T-helper 2 cell treated with Interferon-gamma antibody and Interleukin-4, amounts not matched to agents 5 μg/mL and 100 μg/mL, for 36 hours (primary cell): ENCODE results near the gene GRM2.

Source experiments
- DNase-seq: peaks from one replicate; pipeline ENCODE4 v3.0.0; 2021; ENCODE audit warnings: low spot score
- H3K27ac Mint-ChIP-seq: one replicate; pipeline ENCODE4 v1.8.0; 2021; ENCODE audit warnings: mild to moderate bottlenecking, mixed read lengths
- H3K27me3 Mint-ChIP-seq: one replicate; pipeline ENCODE4 v1.8.0; 2021; ENCODE audit warnings: low read depth, mixed read lengths
- H3K36me3 Mint-ChIP-seq: one replicate; pipeline ENCODE4 v1.8.0; 2021; ENCODE audit warnings: low read depth, mixed read lengths
- H3K4me1 Mint-ChIP-seq: one replicate; pipeline ENCODE4 v1.8.0; 2021; ENCODE audit warnings: low read depth, mixed read lengths
- H3K4me3 Mint-ChIP-seq: one replicate; pipeline ENCODE4 v1.8.0; 2022; ENCODE audit warnings: mild to moderate bottlenecking, moderate library complexity, mixed read lengths
- H3K9me3 Mint-ChIP-seq: one replicate; pipeline ENCODE4 v1.8.0; 2021; ENCODE audit warnings: mixed read lengths

GRM2 gene

DNA sequence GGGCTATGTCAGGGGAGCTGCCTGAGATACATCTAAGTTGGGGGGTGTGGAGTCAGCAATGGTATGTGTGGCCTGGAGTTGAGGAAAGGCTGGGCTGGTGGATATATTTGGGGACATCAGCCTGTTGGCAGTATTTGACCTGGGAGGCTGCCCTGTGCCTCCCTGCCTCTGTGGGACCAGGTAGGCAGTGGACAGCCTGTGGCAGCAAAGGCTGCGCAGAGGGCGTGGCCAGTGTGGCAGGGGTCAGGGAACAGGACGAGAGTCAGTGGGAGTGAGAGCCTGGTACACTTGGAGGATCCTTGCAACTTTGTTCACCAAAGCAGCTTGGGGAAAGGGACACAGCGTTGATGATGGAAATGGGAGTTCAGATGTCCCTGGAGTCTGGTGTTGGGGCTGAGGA is 20.8 kb upstream of the GRM2 start:
- no peak for DNase-seq
- Mint-ChIP-seq H3K27me3 (no peaks in the 10 kb centered on the region), H3K27ac (peak overlapping the region; percentile 90), H3K9me3 (no peaks in the 10 kb centered on the region), H3K4me1 (peaks cover 71% of the 10 kb centered on the region), H3K36me3 (peaks cover 58% of the 10 kb centered on the region), H3K4me3 (peak overlapping the region; percentile 68)

DNA sequence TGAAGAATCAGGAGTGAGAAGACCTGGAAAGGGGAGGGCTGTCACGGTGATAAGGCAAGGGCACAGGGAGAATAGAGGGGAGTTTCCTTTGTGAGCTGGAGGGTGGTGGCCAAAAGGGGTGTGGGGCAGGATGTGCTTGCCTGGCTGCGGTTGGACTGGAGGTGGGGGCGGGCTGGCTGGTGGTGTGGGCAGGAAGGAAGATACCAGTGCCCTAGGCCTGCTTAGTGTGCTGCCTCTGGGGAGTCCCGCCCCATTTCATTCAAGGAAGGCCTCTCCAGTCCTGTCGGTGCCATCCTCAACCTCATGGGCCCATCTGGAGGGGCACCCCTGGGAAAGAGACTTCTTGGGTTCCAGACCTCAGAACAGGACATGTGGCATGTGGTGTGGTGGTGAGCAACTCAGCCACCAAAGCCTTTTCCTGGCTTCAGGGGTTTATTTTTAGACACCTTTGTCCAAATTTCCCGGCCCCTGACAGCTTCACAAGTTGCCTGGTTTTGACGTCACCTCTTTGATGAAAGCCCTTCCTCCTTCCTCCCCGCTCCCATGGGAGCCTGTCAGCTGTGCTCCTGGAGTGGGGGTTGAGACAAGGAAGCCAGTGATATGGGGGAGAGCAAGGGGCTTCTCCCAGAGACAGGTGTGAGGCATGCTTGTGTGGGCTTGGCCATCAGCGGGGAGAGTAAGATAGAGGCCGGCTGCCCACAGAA is 20.2 kb upstream of the GRM2 start:
- Mint-ChIP-seq H3K36me3 (peaks cover 55% of the 10 kb centered on the region), H3K27ac (peak overlapping the region; percentile 90)
- DNase-seq: peak; percentile 80

GRCh38 chr3:51687431-51688205 is 19.2 kb upstream of the GRM2 start:
- peaks cover 53% of the 10 kb centered on the region for H3K36me3 Mint-ChIP-seq
- H3K9me3 Mint-ChIP-seq: no peaks in the 10 kb centered on the region
- peak overlapping the region; percentile 68 for H3K4me3 Mint-ChIP-seq
- DNase-seq: no peak
- H3K4me1 Mint-ChIP-seq: peaks cover 57% of the 10 kb centered on the region
- no peaks in the 10 kb centered on the region for H3K27me3 Mint-ChIP-seq
- peak overlapping the region; percentile 90 for H3K27ac Mint-ChIP-seq

More for the DNA sequence above, 20.2 kb upstream of the GRM2 start:
- Mint-ChIP-seq H3K27me3 (no peaks in the 10 kb centered on the region), H3K4me1 (peaks cover 64% of the 10 kb centered on the region), H3K9me3 (no peaks in the 10 kb centered on the region), H3K4me3 (peak overlapping the region; percentile 68)

DNA sequence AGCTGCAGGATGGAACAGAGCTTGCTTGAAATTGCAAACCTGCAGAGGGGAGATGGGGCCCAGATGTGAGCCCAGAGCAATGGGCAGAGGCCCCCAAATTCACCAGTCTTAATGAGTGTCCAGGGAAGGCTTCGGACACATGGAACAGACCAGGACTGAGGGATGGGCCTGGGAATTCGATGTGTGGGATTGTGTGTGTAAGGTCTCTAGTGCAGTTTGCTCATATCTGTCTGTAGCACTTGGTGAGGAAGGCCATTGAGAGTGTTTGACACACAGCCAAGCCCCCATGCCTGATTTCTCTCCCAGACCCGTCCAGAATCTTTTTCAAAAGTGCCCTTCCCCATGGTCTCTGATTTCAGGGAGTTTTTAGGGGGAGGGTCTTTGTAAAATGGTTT is 18.7 kb upstream of the GRM2 start:
- Mint-ChIP-seq H3K27ac (peak overlapping the region; percentile 90), H3K9me3 (no peaks in the 10 kb centered on the region), H3K4me3 (no peak overlapping the region), H3K4me1 (peaks cover 52% of the 10 kb centered on the region), H3K27me3 (no peaks in the 10 kb centered on the region), H3K36me3 (peaks cover 48% of the 10 kb centered on the region)
- no peak for DNase-seq

GRCh38 chr3:51691021-51691420 is 15.8 kb upstream of the GRM2 start:
- Mint-ChIP-seq H3K27ac (no peak overlapping the region), H3K9me3 (no peaks in the 10 kb centered on the region), H3K36me3 (peaks cover 34% of the 10 kb centered on the region), H3K4me1 (peaks cover 31% of the 10 kb centered on the region), H3K27me3 (no peaks in the 10 kb centered on the region), H3K4me3 (no peak overlapping the region)
- DNase-seq: no peak

DNA sequence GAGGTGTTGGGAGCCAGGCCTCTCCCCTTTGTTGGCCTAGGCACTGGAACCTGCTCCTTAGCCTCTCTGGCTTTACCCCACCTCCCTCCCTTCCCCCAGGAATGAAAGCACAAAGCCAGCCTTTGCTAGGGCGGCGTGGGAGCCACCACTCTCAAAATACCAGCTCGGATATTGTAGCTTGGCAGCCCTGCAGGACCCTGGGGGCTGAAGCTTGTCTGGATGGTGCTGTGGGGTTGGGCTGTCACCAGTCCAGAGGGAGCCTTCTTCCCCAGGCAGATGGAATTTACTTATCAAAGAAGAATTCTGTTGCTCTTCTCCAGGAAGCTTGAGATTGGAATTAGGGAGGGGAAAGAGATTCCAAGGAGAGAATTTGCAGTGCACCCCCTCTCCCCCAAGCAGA is 14.9 kb upstream of the GRM2 start:
- H3K4me3 Mint-ChIP-seq: no peak overlapping the region
- H3K27me3 Mint-ChIP-seq: no peaks in the 10 kb centered on the region
- no peak overlapping the region for H3K27ac Mint-ChIP-seq

GRCh38 chr3:51692980-51693395 is 13.9 kb upstream of the GRM2 start:
- peaks cover 11% of the 10 kb centered on the region for H3K4me1 Mint-ChIP-seq
- no peak overlapping the region for H3K4me3 Mint-ChIP-seq
- H3K27ac Mint-ChIP-seq: no peak overlapping the region
- no peaks in the 10 kb centered on the region for H3K27me3 Mint-ChIP-seq
- peaks cover 20% of the 10 kb centered on the region for H3K36me3 Mint-ChIP-seq
- DNase-seq: no peak
- H3K9me3 Mint-ChIP-seq: no peaks in the 10 kb centered on the region

More for the DNA sequence above, 14.9 kb upstream of the GRM2 start:
- H3K4me1 Mint-ChIP-seq: peaks cover 21% of the 10 kb centered on the region
- H3K36me3 Mint-ChIP-seq: peaks cover 28% of the 10 kb centered on the region
- no peak for DNase-seq
- H3K9me3 Mint-ChIP-seq: no peaks in the 10 kb centered on the region

GRCh38 chr3:51696954-51697353 is 9.9 kb upstream of the GRM2 start:
- no peak for DNase-seq
- Mint-ChIP-seq H3K36me3 (peaks cover 18% of the 10 kb centered on the region), H3K27me3 (no peaks in the 10 kb centered on the region), H3K4me3 (no peak overlapping the region), H3K27ac (no peak overlapping the region), H3K9me3 (no peaks in the 10 kb centered on the region), H3K4me1 (peaks cover 11% of the 10 kb centered on the region)

DNA sequence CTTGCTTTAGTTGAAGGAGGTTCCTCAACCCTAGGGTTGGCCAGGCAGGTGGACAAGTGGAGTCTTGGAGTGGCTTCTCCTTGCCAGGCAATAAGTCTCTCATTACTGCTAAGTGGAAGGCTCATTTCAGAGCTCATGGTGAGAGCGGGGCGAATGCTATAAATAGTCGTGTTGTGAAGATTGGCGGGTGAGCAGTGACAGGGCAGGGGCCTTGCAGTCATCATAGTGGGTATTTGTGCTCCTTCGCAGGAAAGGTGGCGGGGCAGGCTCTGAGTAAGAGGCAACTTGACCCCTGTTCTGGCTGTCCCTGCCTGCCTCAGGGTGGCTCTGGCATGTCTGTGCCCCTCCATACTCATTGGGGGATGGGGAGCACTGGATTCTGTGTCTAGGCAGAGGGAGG is 8.7 kb upstream of the GRM2 start:
- H3K27me3 Mint-ChIP-seq: no peaks in the 10 kb centered on the region
- peaks cover 11% of the 10 kb centered on the region for H3K4me1 Mint-ChIP-seq
- H3K27ac Mint-ChIP-seq: peak overlapping the region; percentile 22
- no peak for DNase-seq
- H3K36me3 Mint-ChIP-seq: peaks cover 18% of the 10 kb centered on the region
- H3K9me3 Mint-ChIP-seq: no peaks in the 10 kb centered on the region
- no peak overlapping the region for H3K4me3 Mint-ChIP-seq

DNA sequence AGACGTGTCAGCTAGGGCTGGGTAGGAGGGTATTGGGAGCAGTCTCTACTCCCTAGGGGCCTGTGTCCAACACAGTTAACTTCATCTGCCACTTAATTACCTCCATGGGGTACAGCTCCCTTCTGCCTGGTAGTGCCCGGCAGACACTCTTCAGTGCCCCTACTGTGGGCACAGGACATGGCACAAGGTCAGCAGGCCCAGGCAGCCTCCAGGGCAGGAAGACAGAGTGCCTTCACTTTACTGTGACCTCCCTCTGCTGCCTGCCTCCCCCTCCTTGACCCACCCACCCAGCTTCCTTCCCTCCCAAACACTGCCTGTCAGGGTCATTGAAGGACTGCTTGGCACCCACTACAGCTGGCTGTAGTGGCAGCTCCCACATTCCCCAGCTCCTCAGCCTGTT is 6.5 kb upstream of the GRM2 start:
- Mint-ChIP-seq H3K27me3 (no peaks in the 10 kb centered on the region), H3K9me3 (no peaks in the 10 kb centered on the region), H3K36me3 (peaks cover 19% of the 10 kb centered on the region), H3K4me1 (peaks cover 8% of the 10 kb centered on the region), H3K27ac (no peak overlapping the region), H3K4me3 (no peak overlapping the region)
- DNase-seq: no peak

- peaks cover 13% of the 10 kb centered on the region for H3K4me1 Mint-ChIP-seq
- H3K36me3 Mint-ChIP-seq: peaks cover 25% of the 10 kb centered on the region
- no peak overlapping the region for H3K27ac Mint-ChIP-seq
- DNase-seq: no peak
- H3K27me3 Mint-ChIP-seq: no peaks in the 10 kb centered on the region
- no peaks in the 10 kb centered on the region for H3K9me3 Mint-ChIP-seq
- no peak overlapping the region for H3K4me3 Mint-ChIP-seq
These were observed 4.7 kb upstream of the GRM2 start for GRCh38 chr3:51702156-51702555.

- H3K9me3 Mint-ChIP-seq: no peaks in the 10 kb centered on the region
- H3K4me3 Mint-ChIP-seq: no peak overlapping the region
- DNase-seq: no peak
- H3K27me3 Mint-ChIP-seq: no peaks in the 10 kb centered on the region
- no peak overlapping the region for H3K27ac Mint-ChIP-seq
- H3K36me3 Mint-ChIP-seq: peaks cover 24% of the 10 kb centered on the region
- H3K4me1 Mint-ChIP-seq: peaks cover 11% of the 10 kb centered on the region
These were observed 3.7 kb upstream of the GRM2 start for GRCh38 chr3:51703068-51703760.

- Mint-ChIP-seq H3K36me3 (peaks cover 24% of the 10 kb centered on the region), H3K4me3 (no peak overlapping the region), H3K27ac (no peak overlapping the region), H3K4me1 (peaks cover 11% of the 10 kb centered on the region), H3K9me3 (no peaks in the 10 kb centered on the region), H3K27me3 (no peaks in the 10 kb centered on the region)
- no peak for DNase-seq
These were observed 2.9 kb upstream of the GRM2 start for GRCh38 chr3:51703761-51704510.
